Measurements from ENCODE around the gene TBC1D23. TPM values are rescaled to one million over a fixed set of nuclear protein-coding genes. Genes with fewer than 3 reads are reported as not detected.

TBC1D23 gene
- total RNA-seq, 4 donors from 2014 or later, result 15.5 to 42.5 (median 34.5) TPM

- no peak for DNase-seq
- Histone ChIP-seq H3K27ac (no peak overlapping the region), H3K9me3 (no peaks in the 10 kb centered on the region), H3K4me3 (no peak overlapping the region), H3K36me3 (peaks cover 0 to 62% (median 23%) of the 10 kb centered on the region in 4 donors), H3K27me3 (no peaks in the 10 kb centered on the region), H3K4me1 (no peaks in the 10 kb centered on the region)
- TF ChIP-seq CTCF (IDR thresholded peaks at IDR 0.05) (no peak), EP300 (IDR thresholded peaks at IDR 0.05; ENCODE audit: low read depth) (no peak), POLR2AphosphoS5 (IDR thresholded peaks at IDR 0.05) (no peak), POLR2A (IDR thresholded peaks at IDR 0.05) (no peak)
- WGBS, 2 donors (ENCODE audit: low coverage in 1 of 2), result 81 to 87% methylated on average over 5 to 8 of the region's 8 CpGs
- intact Hi-C loops (cut with DNase I; ENCODE audit: low total_unique reads), result no loop called here
- in situ Hi-C loops (cut with MboI; ENCODE audit: low pct_ligation_motif_present in 1 of 4, low pct_unique_long_range_greater_than_20kb in 1 of 4, low sequenced_read_pairs in 3 of 4), result no loop called here
These were observed 107.6 kb downstream of the TBC1D23 start for GRCh38 chr3:100368441-100368840.

GRCh38 chr3:100370756-100371155 is 110.0 kb downstream of the TBC1D23 start:
- H3K27me3 ChIP-seq, result no peaks in the 10 kb centered on the region
- H3K4me1 ChIP-seq, result no peaks in the 10 kb centered on the region
- intact Hi-C loops (cut with DNase I; ENCODE audit: low total_unique reads) (no loop called here), in situ Hi-C loops (cut with MboI; ENCODE audit: low pct_ligation_motif_present in 1 of 4, low pct_unique_long_range_greater_than_20kb in 1 of 4, low sequenced_read_pairs in 3 of 4) (no loop called here)
- WGBS, 2 donors (ENCODE audit: low coverage in 1 of 2), result 91% methylated on average over 1 of the region's 1 CpG; no CpG with 5 or more reads in 1 of the 2 donors
- H3K27ac ChIP-seq, result no peak overlapping the region
- H3K4me3 ChIP-seq, result no peak overlapping the region
- no peak for TF ChIP-seq POLR2A (IDR thresholded peaks at IDR 0.05)
- no peak for TF ChIP-seq EP300 (IDR thresholded peaks at IDR 0.05; ENCODE audit: low read depth)
- TF ChIP-seq CTCF (IDR thresholded peaks at IDR 0.05), result no peak
- TF ChIP-seq POLR2AphosphoS5 (IDR thresholded peaks at IDR 0.05), result no peak
- no peak for DNase-seq
- peaks cover 0 to 54% (median 21%) of the 10 kb centered on the region in 4 donors for H3K36me3 ChIP-seq
- no peaks in the 10 kb centered on the region for H3K9me3 ChIP-seq

GRCh38 chr3:100374521-100374920 is 113.7 kb downstream of the TBC1D23 start:
- Histone ChIP-seq H3K9me3 (no peaks in the 10 kb centered on the region), H3K4me1 (no peaks in the 10 kb centered on the region), H3K27ac (no peak overlapping the region), H3K4me3 (no peak overlapping the region), H3K27me3 (no peaks in the 10 kb centered on the region), H3K36me3 (peaks cover 0 to 67% (median 18%) of the 10 kb centered on the region in 4 donors)
- intact Hi-C loops (cut with DNase I; ENCODE audit: low total_unique reads) (no loop called here), in situ Hi-C loops (cut with MboI; ENCODE audit: low pct_ligation_motif_present in 1 of 4, low pct_unique_long_range_greater_than_20kb in 1 of 4, low sequenced_read_pairs in 3 of 4) (no loop called here)
- no peak for TF ChIP-seq CTCF (IDR thresholded peaks at IDR 0.05)
- no peak for TF ChIP-seq POLR2AphosphoS5 (IDR thresholded peaks at IDR 0.05)
- no peak for TF ChIP-seq POLR2A (IDR thresholded peaks at IDR 0.05)
- TF ChIP-seq EP300 (IDR thresholded peaks at IDR 0.05; ENCODE audit: low read depth), result no peak
- DNase-seq, result no peak

Other genes with a start within 250 kb of the TBC1D23 start
- gene FILIP1L, start 146.5 kb upstream of the TBC1D23 start, total RNA-seq, result 10 to 100 TPM; 12.3 to 38.2 (median 26.9) TPM
- gene NIT2, start 73.8 kb downstream of the TBC1D23 start, total RNA-seq, result 10 to 100 TPM; 13.8 to 25.1 (median 18.8) TPM
- 10 to 100 TPM; 13.1 to 38.1 (median 33.0) TPM for gene TOMM70, start 140.1 kb downstream of the TBC1D23 start, total RNA-seq
- 1 to 10 TPM in 1 of 4 donors, under 1 TPM in 2, not detected in 1; 0.27 to 2.2 (median 0.40) TPM for gene LNP1, start 140.5 kb downstream of the TBC1D23 start, total RNA-seq
- 1 to 10 TPM in 3 of 4 donors, under 1 TPM in 1; 0.60 to 4.1 (median 1.5) TPM for gene TMEM45A, start 231.6 kb downstream of the TBC1D23 start, total RNA-seq

All from transverse colon (tissue), 4 donors.